Mucosa of descending colon (tissue), 3 donors: ENCODE measurements around the gene CEACAM21. TPM values are rescaled to one million over a fixed set of nuclear protein-coding genes. Genes with fewer than 3 reads are reported as not detected.

Experiments
- ATAC-seq: fragments of 200-7000 bp; cut with Tn5 transposase; one replicate; pipeline ENCODE4 v1.9.1; 2020; ENCODE audit warnings: mild to moderate bottlenecking, moderate library complexity
- DNase-seq, 3 donors: peaks; one replicate each; pipeline ENCODE4 v3.0.0-alpha.2; 2020
- H3K36me3 ChIP-seq: fragments of 200-600 bp; one replicate; pipeline ENCODE4 v1.8.0; 2021; ENCODE audit warnings: low read depth, mild to moderate bottlenecking
- H3K4me1 ChIP-seq: fragments of 200-600 bp; one replicate; pipeline ENCODE4 v1.8.0; 2021; ENCODE audit warnings: low read depth, mild to moderate bottlenecking
- H3K4me3 ChIP-seq: fragments of 200-600 bp; one replicate; pipeline ENCODE4 v1.8.0; 2021; ENCODE audit warnings: mild to moderate bottlenecking
- H3K9me3 ChIP-seq: fragments of 200-600 bp; one replicate; pipeline ENCODE4 v1.8.0; 2021; ENCODE audit warnings: mild to moderate bottlenecking
- CTCF ChIP-seq: fragments of 200-600 bp; IDR thresholded peaks from one replicate; pipeline ENCODE4 v1.8.0; 2022; ENCODE audit warnings: antibody characterized with exemption, mild to moderate bottlenecking
- intact Hi-C, 2 donors: fragments of 100-400 bp; cut with DNase I in 1 of 2; cut with micrococcal nuclease in 1 of 2; formaldehyde crosslinking; loops; one replicate each; pipeline versions ENCODE4 v1.11.0 to v1.11.1; 2022; cut with DNase I, micrococcal nuclease
- total RNA-seq, 3 donors: library from RNA; stranded (reverse); fragmentation: NEBNext Ultra II Directional in 2 of 3; extraction: Animal tissue kit (Norgen Biotek cat#: 25700) in 2 of 3; gene quantifications; one replicate each; pipeline versions ENCODE4 v1.2.1 to v1.2.4, GENCODE V29; 2021 to 2023
- donor health status: DM: no; HTN: no; CAD: no; lungs with moderate emphysema.
- donor health status: DM: no; HTN: no; CAD: no.
- donor health status: DM: no; HTN: yes; CAD: no.

Gene CEACAM21
- total RNA-seq, 3 donors from 2014 or later: 1.4 to 2.1 (median 1.9) TPM

- intact Hi-C loops: no loop called here
Observed at GRCh38 chr19:41587101-41587837, 11.3 kb downstream of the CEACAM21 start.

GRCh38 chr19:41587838-41588210 is 11.9 kb downstream of the CEACAM21 start:
- Histone ChIP-seq H3K9me3 (peaks cover under 1% of the 10 kb centered on the region), H3K36me3 (no peaks in the 10 kb centered on the region), H3K4me3 (no peak overlapping the region), H3K4me1 (no peaks in the 10 kb centered on the region)
- intact Hi-C loops: no loop called here
- ATAC-seq (no peak), DNase-seq (no peak)
- no peak for TF ChIP-seq CTCF

More at GRCh38 chr19:41587101-41587837, 11.3 kb downstream of the CEACAM21 start:
- Histone ChIP-seq H3K4me3 (no peak overlapping the region), H3K4me1 (no peaks in the 10 kb centered on the region), H3K36me3 (no peaks in the 10 kb centered on the region), H3K9me3 (peaks cover 6% of the 10 kb centered on the region)
- no peak for ATAC-seq
- no peak for DNase-seq
- no peak for TF ChIP-seq CTCF

- peak; percentile 35 for ATAC-seq
- no peak for TF ChIP-seq CTCF
- intact Hi-C loops: no loop called here
- peak in 1 of 3 donors; percentile 54 for DNase-seq
- no peaks in the 10 kb centered on the region for H3K9me3 ChIP-seq
- no peaks in the 10 kb centered on the region for H3K4me1 ChIP-seq
- no peak overlapping the region for H3K4me3 ChIP-seq
- no peaks in the 10 kb centered on the region for H3K36me3 ChIP-seq
Observed at GRCh38 chr19:41588497-41589209, 12.7 kb downstream of the CEACAM21 start.

- ATAC-seq (no peak), DNase-seq (no peak)
- H3K36me3 ChIP-seq: no peaks in the 10 kb centered on the region
- intact Hi-C loops: no loop called here
- H3K4me1 ChIP-seq: no peaks in the 10 kb centered on the region
- H3K9me3 ChIP-seq: no peaks in the 10 kb centered on the region
- TF ChIP-seq CTCF: no peak
- no peak overlapping the region for H3K4me3 ChIP-seq
Observed at GRCh38 chr19:41589371-41589770, 13.4 kb downstream of the CEACAM21 start.

- ATAC-seq (no peak), DNase-seq (no peak)
- no peaks in the 10 kb centered on the region for H3K36me3 ChIP-seq
- no peak for TF ChIP-seq CTCF
- H3K9me3 ChIP-seq: no peaks in the 10 kb centered on the region
- no peak overlapping the region for H3K4me3 ChIP-seq
- no peaks in the 10 kb centered on the region for H3K4me1 ChIP-seq
- intact Hi-C loops: no loop called here
Observed at GRCh38 chr19:41590936-41591335, 15.0 kb downstream of the CEACAM21 start.
